Fibroblast of lung (primary cell): ENCODE measurements around the gene SFTPB. TPM values are rescaled to one million over a fixed set of nuclear protein-coding genes. Genes with fewer than 3 reads are reported as not detected.
"Not testable (repeated sequence)": the region's sequence is repeated elsewhere in the genome, so short reads cannot be mapped to it uniquely, and the experiment has no call there.

Experiments
- DNase-seq, 2 donors: peaks; one replicate each; pipeline versions ENCODE4 v3.0.0 to v3.0.0-alpha.2; 2010; ENCODE audit warnings: low read depth in 2 of 2
- H2AFZ ChIP-seq: 2 replicates; pipeline ENCODE4 v1.5.1; 2012; ENCODE audit warnings: low read length, control low read depth, inconsistent platforms
- H3K27ac ChIP-seq: 2 replicates; pipeline ENCODE4 v1.5.1; 2011; ENCODE audit warnings: low read length, control low read depth; ENCODE audit not compliant: insufficient read depth
- H3K27me3 ChIP-seq: 2 replicates; pipeline ENCODE4 v1.5.1; 2011; ENCODE audit warnings: mild to moderate bottlenecking, low read length; ENCODE audit not compliant: control insufficient read depth, insufficient read depth
- H3K36me3 ChIP-seq: 2 replicates; pipeline ENCODE4 v1.5.1; 2011; ENCODE audit warnings: low read length; ENCODE audit not compliant: control insufficient read depth, insufficient read depth
- H3K4me1 ChIP-seq: 2 replicates; pipeline ENCODE4 v1.5.1; 2011; ENCODE audit warnings: low read length; ENCODE audit not compliant: control insufficient read depth, insufficient read depth; ENCODE audit errors: extremely low read depth
- H3K4me2 ChIP-seq: 2 replicates; pipeline ENCODE4 v1.5.1; 2011; ENCODE audit warnings: low read length, control low read depth; ENCODE audit not compliant: insufficient read depth; ENCODE audit errors: extremely low read depth
- H3K4me3 ChIP-seq, 4 experiments: fragments of 200-600 bp in 1 of 4; sonication (generic) in 1 of 4; replicated peaks in 1 of 4; 2 replicates each; pipeline ENCODE4 v1.5.1; 2011 to 2016; ENCODE audit warnings: low read length in 4 of 4, low read depth in 3 of 4, mild to moderate bottlenecking in 3 of 4, control low read depth in 2 of 4, inconsistent platforms in 1 of 4, mixed read lengths in 1 of 4; ENCODE audit not compliant: insufficient read depth in 1 of 4; ENCODE audit errors: control extremely low read depth in 1 of 4
- H3K79me2 ChIP-seq: 2 replicates; pipeline ENCODE4 v1.5.1; 2012; ENCODE audit warnings: mild to moderate bottlenecking, low read length, inconsistent platforms; ENCODE audit not compliant: control insufficient read depth, insufficient read depth
- H3K9ac ChIP-seq: 2 replicates; pipeline ENCODE4 v1.5.1; 2011; ENCODE audit warnings: mild to moderate bottlenecking, low read length, control low read depth; ENCODE audit not compliant: insufficient read depth
- H3K9me3 ChIP-seq: 2 replicates; pipeline ENCODE4 v1.5.1; 2012; ENCODE audit warnings: low read depth, low read length; ENCODE audit not compliant: control insufficient read depth, insufficient read depth
- H4K20me1 ChIP-seq: 2 replicates; pipeline ENCODE4 v1.5.1; 2011; ENCODE audit warnings: low read length; ENCODE audit not compliant: control insufficient read depth, insufficient read depth; ENCODE audit errors: extremely low read depth
- EZH2 ChIP-seq: IDR thresholded peaks from 2 replicates; pipeline ENCODE4 v1.5.1; 2012; ENCODE audit warnings: low read length, control low read depth, mild to moderate bottlenecking; ENCODE audit errors: missing control alignments
- polyA plus RNA-seq, 2 donors: library from polyadenylated mRNA; depleted of rRNA in 1 of 2; stranded (reverse) in 1 of 2; unstranded in 1 of 2; fragments of >200 nt; gene quantifications; 2 replicates each; pipeline ENCODE4 v1.2.1, GENCODE V29; 2011 to 2012; ENCODE audit warnings: missing spikeins in 1 of 2
- total RNA-seq: library from RNA; depleted of rRNA; stranded (reverse); fragments of >200 nt; gene quantifications from 2 replicates; pipeline ENCODE4 v1.2.1, GENCODE V29; 2014
- TF ChIP-seq, protein P1 (sequence below), 2 donors: IDR thresholded peaks in 1 of 2; conservative IDR thresholded peaks in 1 of 2; 1 replicate in 1 of 2; 2 replicates in 1 of 2; pipeline ENCODE4 v1.5.1; 2011 to 2012; ENCODE audit warnings: low read length in 2 of 2, control low read depth in 1 of 2, inconsistent platforms in 1 of 2, low read depth in 1 of 2, mild to moderate bottlenecking in 1 of 2

SFTPB gene
- total and polyA plus RNA-seq, 2 donors (not counting 1 experiment from before 2014, with no cell fraction given) = not detected

DNA sequence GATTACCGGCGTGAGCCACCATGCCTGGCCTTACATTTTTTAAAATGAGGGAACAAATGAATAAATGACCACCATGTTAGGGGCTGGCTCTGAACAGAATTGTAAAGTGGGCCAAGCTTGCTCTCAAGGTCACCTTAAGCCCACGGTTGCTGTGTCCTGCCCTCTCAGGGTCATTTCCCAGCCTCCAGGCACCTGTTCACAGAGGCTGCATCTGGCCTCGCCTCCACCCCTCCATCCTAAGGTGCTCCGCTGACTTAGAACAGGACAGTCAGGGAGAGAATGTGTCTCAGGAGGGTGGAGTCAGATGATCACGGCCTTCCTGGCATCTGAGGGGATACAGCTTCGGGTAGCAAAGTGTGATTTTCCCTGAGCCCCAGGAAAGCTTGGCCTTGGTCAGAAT, 7.3 kb downstream of the SFTPB start:
- H3K4me3 ChIP-seq = no peak overlapping the region
- no peaks in the 10 kb centered on the region for H3K9me3 ChIP-seq
- no peak overlapping the region for H3K27ac ChIP-seq
- no peak overlapping the region for H3K9ac ChIP-seq
- DNase-seq = no peak
- H3K4me1 ChIP-seq = peaks cover 10% of the 10 kb centered on the region
- no peak overlapping the region for H2AFZ ChIP-seq
- TF ChIP-seq EZH2 = no peak
- TF ChIP-seq, protein P1, sequence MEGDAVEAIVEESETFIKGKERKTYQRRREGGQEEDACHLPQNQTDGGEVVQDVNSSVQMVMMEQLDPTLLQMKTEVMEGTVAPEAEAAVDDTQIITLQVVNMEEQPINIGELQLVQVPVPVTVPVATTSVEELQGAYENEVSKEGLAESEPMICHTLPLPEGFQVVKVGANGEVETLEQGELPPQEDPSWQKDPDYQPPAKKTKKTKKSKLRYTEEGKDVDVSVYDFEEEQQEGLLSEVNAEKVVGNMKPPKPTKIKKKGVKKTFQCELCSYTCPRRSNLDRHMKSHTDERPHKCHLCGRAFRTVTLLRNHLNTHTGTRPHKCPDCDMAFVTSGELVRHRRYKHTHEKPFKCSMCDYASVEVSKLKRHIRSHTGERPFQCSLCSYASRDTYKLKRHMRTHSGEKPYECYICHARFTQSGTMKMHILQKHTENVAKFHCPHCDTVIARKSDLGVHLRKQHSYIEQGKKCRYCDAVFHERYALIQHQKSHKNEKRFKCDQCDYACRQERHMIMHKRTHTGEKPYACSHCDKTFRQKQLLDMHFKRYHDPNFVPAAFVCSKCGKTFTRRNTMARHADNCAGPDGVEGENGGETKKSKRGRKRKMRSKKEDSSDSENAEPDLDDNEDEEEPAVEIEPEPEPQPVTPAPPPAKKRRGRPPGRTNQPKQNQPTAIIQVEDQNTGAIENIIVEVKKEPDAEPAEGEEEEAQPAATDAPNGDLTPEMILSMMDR (conservative IDR thresholded peaks at IDR 0.05 in 1 of 2, IDR thresholded peaks at IDR 0.05 in 1 of 2; ENCODE audit: low read depth in 1 of 2, low read length in 2 of 2) = no peak
- H3K27me3 ChIP-seq = no peaks in the 10 kb centered on the region
- no peaks in the 10 kb centered on the region for H3K79me2 ChIP-seq
- H3K4me2 ChIP-seq = no peak overlapping the region
- peaks cover 3% of the 10 kb centered on the region for H3K36me3 ChIP-seq
- H4K20me1 ChIP-seq = no peaks in the 10 kb centered on the region

DNA sequence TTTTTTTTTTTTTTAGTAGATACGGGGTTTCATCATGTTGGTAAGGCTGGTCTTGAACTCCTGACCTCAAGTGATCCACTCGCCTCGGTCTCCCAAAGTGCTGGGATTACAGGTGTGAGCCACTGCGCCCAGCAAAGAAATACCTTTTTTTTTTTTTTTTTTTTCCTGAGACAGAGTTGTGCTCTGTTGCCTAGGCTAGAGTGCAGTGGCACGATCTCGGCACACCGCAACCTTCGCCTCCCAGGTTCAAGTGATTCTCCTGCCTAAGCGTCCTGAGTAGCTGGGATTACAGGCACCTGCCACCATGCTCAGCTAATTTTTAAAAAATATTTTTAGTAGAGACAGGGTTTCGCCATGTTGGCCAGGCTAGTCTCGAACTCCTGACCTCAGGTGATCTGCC, 7.7 kb downstream of the SFTPB start:
- not testable (repeated sequence) for H3K9me3 ChIP-seq, H4K20me1 ChIP-seq, H2AFZ ChIP-seq, H3K4me2 ChIP-seq, H3K27ac ChIP-seq, H3K27me3 ChIP-seq, H3K36me3 ChIP-seq, H3K4me3 ChIP-seq, DNase-seq, H3K79me2 ChIP-seq, H3K9ac ChIP-seq
- peaks cover 13% of the 10 kb centered on the region for H3K4me1 ChIP-seq

DNA sequence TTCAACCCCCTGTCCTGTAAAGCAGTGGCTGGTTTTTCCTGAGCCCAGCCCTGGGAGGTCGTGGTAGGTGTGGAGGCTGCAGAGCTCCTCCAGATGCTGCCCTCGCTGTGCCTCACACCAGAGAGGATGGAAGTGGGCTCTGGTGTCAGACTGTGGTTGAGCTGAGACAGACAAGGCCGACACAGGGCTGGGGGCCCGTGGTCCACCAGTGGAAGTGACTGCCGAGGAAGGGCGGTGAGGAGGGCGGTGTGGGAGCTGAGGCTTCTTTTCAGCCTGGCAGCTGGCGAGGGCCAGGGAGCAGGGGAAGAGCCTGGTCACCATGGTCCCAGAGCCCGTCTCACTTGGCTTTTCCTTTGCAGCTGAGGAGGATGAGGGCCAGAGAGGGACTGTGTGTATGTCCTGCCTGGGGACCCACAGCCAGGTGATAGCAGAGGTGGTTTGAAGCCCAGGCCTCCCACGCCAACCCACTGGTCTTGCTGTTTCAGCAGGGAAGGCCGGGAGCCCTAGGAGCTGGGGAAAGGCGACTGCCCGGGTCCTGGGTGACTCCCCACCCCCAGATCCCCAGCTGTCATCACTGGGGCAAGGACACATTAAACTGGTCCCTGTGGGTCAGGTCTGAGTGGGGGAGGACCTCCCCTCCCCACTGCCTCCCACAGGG, 8.5 kb downstream of the SFTPB start:
- no peaks in the 10 kb centered on the region for H3K9me3 ChIP-seq

DNA sequence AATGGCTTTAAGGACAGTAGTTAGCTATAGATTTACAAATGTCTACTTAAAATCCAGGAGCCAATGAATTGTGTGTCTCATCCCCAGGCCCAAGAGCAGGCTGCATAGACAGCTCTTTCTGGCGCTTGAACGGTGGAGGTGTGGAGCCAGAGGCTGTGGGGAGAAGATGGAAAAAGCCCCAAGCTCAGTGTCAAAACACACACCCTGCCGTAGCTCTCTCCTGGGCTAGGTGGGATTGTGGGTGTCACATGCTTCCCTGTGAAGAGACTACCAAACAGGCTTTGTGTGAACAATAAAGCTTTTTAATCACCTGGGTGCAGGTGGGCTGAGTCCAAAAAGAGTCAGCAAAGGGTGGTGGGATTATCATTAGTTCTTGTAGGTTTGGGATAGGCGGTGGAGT, 10.6 kb downstream of the SFTPB start:
- not testable (repeated sequence) for H3K4me3 ChIP-seq, H3K27me3 ChIP-seq, H3K9ac ChIP-seq, H3K36me3 ChIP-seq, H3K27ac ChIP-seq, H4K20me1 ChIP-seq, H2AFZ ChIP-seq, H3K9me3 ChIP-seq, DNase-seq, H3K79me2 ChIP-seq, H3K4me2 ChIP-seq
- peaks cover 19% of the 10 kb centered on the region for H3K4me1 ChIP-seq

More for the DNA sequence above, 8.5 kb downstream of the SFTPB start:
- H3K79me2 ChIP-seq = no peaks in the 10 kb centered on the region
- H3K4me3 ChIP-seq = no peak overlapping the region
- no peaks in the 10 kb centered on the region for H3K27me3 ChIP-seq
- H3K27ac ChIP-seq = no peak overlapping the region
- no peak overlapping the region for H3K9ac ChIP-seq
- H3K4me1 ChIP-seq = peaks cover 13% of the 10 kb centered on the region
- no peaks in the 10 kb centered on the region for H4K20me1 ChIP-seq
- DNase-seq = no peak
- H3K36me3 ChIP-seq = peaks cover 3% of the 10 kb centered on the region
- H3K4me2 ChIP-seq = no peak overlapping the region
- TF ChIP-seq EZH2 = no peak
- TF ChIP-seq, protein P1 (conservative IDR thresholded peaks at IDR 0.05 in 1 of 2, IDR thresholded peaks at IDR 0.05 in 1 of 2; ENCODE audit: low read depth in 1 of 2, low read length in 2 of 2) = no peak
- H2AFZ ChIP-seq = no peak overlapping the region
